ENCODE measurements around the gene IFNB1.

- TF ChIP-seq CTCF (IDR thresholded peaks at IDR 0.05) (no peak), POLR2A (IDR thresholded peaks at IDR 0.05) (no peak)
These were observed 35.3 kb downstream of the IFNB1 start for GRCh38 chr9:21042466-21042865.

All from testis (tissue), 2 donors.